Progenitor cell of endocrine pancreas (in vitro differentiated cells): ENCODE data around the gene ATXN7L1. TPM values are rescaled to one million over a fixed set of nuclear protein-coding genes. Genes with fewer than 3 reads are reported as not detected.

Source experiments
- DNase-seq: peaks from one replicate; pipeline ENCODE4 v3.0.0; 2021; ENCODE audit warnings: low spot score; ENCODE audit not compliant: unreplicated experiment
- H3K27ac Mint-ChIP-seq: 2 replicates; pipeline ENCODE4 v1.8.0; 2021; ENCODE audit warnings: mild to moderate bottlenecking, moderate library complexity, mixed read lengths
- H3K27me3 Mint-ChIP-seq: 2 replicates; pipeline ENCODE4 v1.8.0; 2021; ENCODE audit warnings: mixed read lengths
- H3K36me3 Mint-ChIP-seq: 2 replicates; pipeline ENCODE4 v1.8.0; 2022; ENCODE audit warnings: mixed read lengths; ENCODE audit not compliant: insufficient read depth
- H3K4me1 Mint-ChIP-seq: 2 replicates; pipeline ENCODE4 v1.8.0; 2021; ENCODE audit warnings: low read depth, mixed read lengths
- H3K4me3 Mint-ChIP-seq: 2 replicates; pipeline ENCODE4 v1.8.0; 2021; ENCODE audit warnings: low read depth, mild to moderate bottlenecking, moderate library complexity, mixed read lengths
- H3K9me3 Mint-ChIP-seq: 2 replicates; pipeline ENCODE4 v1.8.0; 2021; ENCODE audit warnings: low read depth, mixed read lengths
- CTCF ChIP-seq: fragments of 200-600 bp; sonication (generic); IDR thresholded peaks from one replicate; pipeline ENCODE4 v1.5.0; 2021; ENCODE audit warnings: antibody characterized with exemption, mild to moderate bottlenecking; ENCODE audit not compliant: unreplicated experiment
- total RNA-seq: library from RNA; stranded (reverse); gene quantifications from 2 replicates; pipeline ENCODE4 v1.2.1, GENCODE V29; 2021

ATXN7L1 gene
- total RNA-seq, 1 donor from 2014 or later, result 18.3 TPM

GRCh38 chr7:105788356-105788755 lies 88.0 kb downstream of the ATXN7L1 start:
- no peaks in the 10 kb centered on the region for H3K4me1 Mint-ChIP-seq
- no peak overlapping the region for H3K4me3 Mint-ChIP-seq
- no peak for DNase-seq
- peaks cover 9% of the 10 kb centered on the region for H3K36me3 Mint-ChIP-seq
- TF ChIP-seq CTCF, result no peak
- peaks cover 6% of the 10 kb centered on the region for H3K9me3 Mint-ChIP-seq
- H3K27ac Mint-ChIP-seq, result no peak overlapping the region
- peaks cover 45% of the 10 kb centered on the region for H3K27me3 Mint-ChIP-seq

GRCh38 chr7:105787793-105788192 lies 88.6 kb downstream of the ATXN7L1 start:
- no peaks in the 10 kb centered on the region for H3K4me1 Mint-ChIP-seq
- H3K27me3 Mint-ChIP-seq, result peaks cover 39% of the 10 kb centered on the region
- no peak overlapping the region for H3K4me3 Mint-ChIP-seq
- no peak overlapping the region for H3K27ac Mint-ChIP-seq
- no peak for TF ChIP-seq CTCF
- H3K36me3 Mint-ChIP-seq, result peaks cover 8% of the 10 kb centered on the region
- peaks cover 3% of the 10 kb centered on the region for H3K9me3 Mint-ChIP-seq
- DNase-seq, result no peak

- Mint-ChIP-seq H3K4me1 (no peaks in the 10 kb centered on the region), H3K27me3 (peaks cover 31% of the 10 kb centered on the region), H3K27ac (no peak overlapping the region), H3K9me3 (no peaks in the 10 kb centered on the region), H3K4me3 (no peak overlapping the region), H3K36me3 (peaks cover 5% of the 10 kb centered on the region)
- no peak for TF ChIP-seq CTCF
- no peak for DNase-seq
These were observed 89.6 kb downstream of the ATXN7L1 start for GRCh38 chr7:105786520-105787470.

- no peak overlapping the region for H3K4me3 Mint-ChIP-seq
- peaks cover 7% of the 10 kb centered on the region for H3K27me3 Mint-ChIP-seq
- no peak for DNase-seq
- H3K27ac Mint-ChIP-seq, result no peak overlapping the region
- no peaks in the 10 kb centered on the region for H3K4me1 Mint-ChIP-seq
- no peaks in the 10 kb centered on the region for H3K9me3 Mint-ChIP-seq
- TF ChIP-seq CTCF, result no peak
- peaks cover 6% of the 10 kb centered on the region for H3K36me3 Mint-ChIP-seq
These were observed 93.9 kb downstream of the ATXN7L1 start for GRCh38 chr7:105782391-105783042.
